GM21786 (cell line): ENCODE measurements around the gene ERGIC1.
A peak's percentile ranks its signal among the peaks of the same experiment; 100 is the strongest.
"Not testable (repeated sequence)": the region's sequence is repeated elsewhere in the genome, so short reads cannot be mapped to it uniquely, and the experiment has no call there.

Source experiments
- ATAC-seq: cut with Tn5 transposase; IDR thresholded peaks from one replicate; pipeline ENCODE4 v1.9.1; 2021; ENCODE audit not compliant: unreplicated experiment

The ERGIC1 gene

GRCh38 chr5:172877466-172878260 lies 43.6 kb downstream of the ERGIC1 start:
- ATAC-seq = no peak

- no peak for ATAC-seq
Measured at GRCh38 chr5:172878585-172878932, 44.5 kb downstream of the ERGIC1 start.

GRCh38 chr5:172878933-172879752 lies 45.1 kb downstream of the ERGIC1 start:
- no peak for ATAC-seq

GRCh38 chr5:172881691-172882370 lies 47.8 kb downstream of the ERGIC1 start:
- peak; percentile 88 for ATAC-seq

GRCh38 chr5:172883066-172883465 lies 49.0 kb downstream of the ERGIC1 start:
- ATAC-seq = no peak

GRCh38 chr5:172885597-172886340 lies 51.7 kb downstream of the ERGIC1 start:
- ATAC-seq = no peak

GRCh38 chr5:172886476-172886875 lies 52.4 kb downstream of the ERGIC1 start:
- no peak for ATAC-seq

GRCh38 chr5:172886974-172887501 lies 53.0 kb downstream of the ERGIC1 start:
- ATAC-seq = no peak

GRCh38 chr5:172887692-172888091 lies 53.6 kb downstream of the ERGIC1 start:
- ATAC-seq = no peak

GRCh38 chr5:172890659-172891058 lies 56.6 kb downstream of the ERGIC1 start:
- ATAC-seq = no peak

- no peak for ATAC-seq
Measured at GRCh38 chr5:172891716-172892421, 57.8 kb downstream of the ERGIC1 start.

- ATAC-seq = no peak
Measured at GRCh38 chr5:172892713-172893112, 58.7 kb downstream of the ERGIC1 start.

- no peak for ATAC-seq
Measured at GRCh38 chr5:172894767-172895388, 60.8 kb downstream of the ERGIC1 start.

- no peak for ATAC-seq
Measured at GRCh38 chr5:172895549-172895948, 61.5 kb downstream of the ERGIC1 start.

GRCh38 chr5:172896465-172896864 lies 62.4 kb downstream of the ERGIC1 start:
- ATAC-seq = no peak

- ATAC-seq = not testable (repeated sequence)
Measured at GRCh38 chr5:172897067-172897466, 63.0 kb downstream of the ERGIC1 start.

GRCh38 chr5:172897481-172898217 lies 63.6 kb downstream of the ERGIC1 start:
- ATAC-seq = no peak

- no peak for ATAC-seq
Measured at GRCh38 chr5:172898218-172898842, 64.3 kb downstream of the ERGIC1 start.
